Measurements from ENCODE around the gene KRTAP10-4.

DNA sequence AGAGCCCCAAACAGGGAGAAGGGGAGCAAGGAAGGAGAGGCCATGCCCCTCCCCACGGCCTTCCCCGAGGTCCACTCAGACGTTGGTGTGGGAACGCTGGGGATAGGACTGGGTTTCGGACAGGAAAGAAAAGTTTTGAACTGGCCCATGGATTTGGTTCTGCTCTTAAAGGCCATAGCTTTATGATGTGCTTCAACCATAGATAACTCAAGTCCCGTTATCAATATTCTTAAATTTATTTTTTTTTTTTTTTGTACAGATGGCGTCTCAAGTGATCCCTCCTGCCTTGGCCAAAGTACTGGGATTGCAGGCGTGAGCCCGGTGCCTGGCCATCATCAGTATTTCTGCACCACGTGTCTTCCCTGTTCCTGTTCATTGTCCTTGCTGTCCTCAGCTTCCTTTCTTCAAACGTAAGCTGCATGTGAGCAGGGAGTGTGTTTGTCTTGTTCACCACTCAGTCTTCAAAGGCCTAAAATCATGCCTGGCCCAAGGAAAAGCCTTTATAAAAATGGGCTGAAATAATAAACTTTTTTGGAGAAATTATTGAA lies 32.7 kb upstream of the KRTAP10-4 start:
- TF ChIP-seq POLR2A (IDR thresholded peaks at IDR 0.05), result no peak
- TF ChIP-seq, protein P1, sequence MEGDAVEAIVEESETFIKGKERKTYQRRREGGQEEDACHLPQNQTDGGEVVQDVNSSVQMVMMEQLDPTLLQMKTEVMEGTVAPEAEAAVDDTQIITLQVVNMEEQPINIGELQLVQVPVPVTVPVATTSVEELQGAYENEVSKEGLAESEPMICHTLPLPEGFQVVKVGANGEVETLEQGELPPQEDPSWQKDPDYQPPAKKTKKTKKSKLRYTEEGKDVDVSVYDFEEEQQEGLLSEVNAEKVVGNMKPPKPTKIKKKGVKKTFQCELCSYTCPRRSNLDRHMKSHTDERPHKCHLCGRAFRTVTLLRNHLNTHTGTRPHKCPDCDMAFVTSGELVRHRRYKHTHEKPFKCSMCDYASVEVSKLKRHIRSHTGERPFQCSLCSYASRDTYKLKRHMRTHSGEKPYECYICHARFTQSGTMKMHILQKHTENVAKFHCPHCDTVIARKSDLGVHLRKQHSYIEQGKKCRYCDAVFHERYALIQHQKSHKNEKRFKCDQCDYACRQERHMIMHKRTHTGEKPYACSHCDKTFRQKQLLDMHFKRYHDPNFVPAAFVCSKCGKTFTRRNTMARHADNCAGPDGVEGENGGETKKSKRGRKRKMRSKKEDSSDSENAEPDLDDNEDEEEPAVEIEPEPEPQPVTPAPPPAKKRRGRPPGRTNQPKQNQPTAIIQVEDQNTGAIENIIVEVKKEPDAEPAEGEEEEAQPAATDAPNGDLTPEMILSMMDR (IDR thresholded peaks at IDR 0.05), result no peak
